Nephron (organoid): ENCODE measurements around the gene UROC1.

ENCODE experiments used
- H3K27ac Mint-ChIP-seq, 3 experiments: 2 replicates each; pipeline ENCODE4 v1.8.0; 2020; ENCODE audit warnings: mixed read lengths in 3 of 3, mild to moderate bottlenecking in 2 of 3, moderate library complexity in 1 of 3
- H3K27me3 Mint-ChIP-seq: 2 replicates; pipeline ENCODE4 v1.8.0; 2021; ENCODE audit warnings: low read depth, mild to moderate bottlenecking, moderate library complexity, mixed read lengths
- H3K36me3 Mint-ChIP-seq: 2 replicates; pipeline ENCODE4 v1.8.0; 2020; ENCODE audit warnings: low read depth, mixed read lengths
- H3K4me1 Mint-ChIP-seq: 2 replicates; pipeline ENCODE4 v1.8.0; 2020; ENCODE audit warnings: mixed read lengths
- H3K4me3 Mint-ChIP-seq, 3 experiments: 2 replicates each; pipeline ENCODE4 v1.8.0; 2020; ENCODE audit warnings: mild to moderate bottlenecking in 3 of 3, mixed read lengths in 3 of 3, moderate library complexity in 2 of 3
- H3K9me3 Mint-ChIP-seq: 2 replicates; pipeline ENCODE4 v1.8.0; 2020; ENCODE audit warnings: mixed read lengths
- CTCF ChIP-seq, 3 experiments: fragments of 200-600 bp; sonication (generic); IDR thresholded peaks; one replicate each; pipeline ENCODE4 v1.5.0; 2021; ENCODE audit warnings: antibody characterized with exemption in 3 of 3; ENCODE audit not compliant: unreplicated experiment in 3 of 3

The UROC1 gene

GRCh38 chr3:126529585-126530170 is 12.1 kb upstream of the UROC1 start:
- no peak overlapping the region for H3K27ac Mint-ChIP-seq
- H3K4me1 Mint-ChIP-seq = no peaks in the 10 kb centered on the region
- no peak overlapping the region for H3K4me3 Mint-ChIP-seq

GRCh38 chr3:126528800-126529541 is 11.4 kb upstream of the UROC1 start:
- no peak overlapping the region for H3K4me3 Mint-ChIP-seq

More at GRCh38 chr3:126529585-126530170, 12.1 kb upstream of the UROC1 start:
- Mint-ChIP-seq H3K36me3 (no peaks in the 10 kb centered on the region), H3K27me3 (peaks cover 47% of the 10 kb centered on the region), H3K9me3 (no peaks in the 10 kb centered on the region)
- TF ChIP-seq CTCF (IDR thresholded peaks at IDR 0.05; ENCODE audit: unreplicated experiment in 3 of 3) = no peak

GRCh38 chr3:126528419-126528799 is 10.8 kb upstream of the UROC1 start:
- Mint-ChIP-seq H3K4me3 (no peak overlapping the region), H3K9me3 (no peaks in the 10 kb centered on the region), H3K27ac (peak overlapping the region in 2 of 3 experiments; percentile 55 to 57), H3K36me3 (no peaks in the 10 kb centered on the region), H3K27me3 (peaks cover 42% of the 10 kb centered on the region), H3K4me1 (no peaks in the 10 kb centered on the region)
- no peak for TF ChIP-seq CTCF (IDR thresholded peaks at IDR 0.05; ENCODE audit: unreplicated experiment in 3 of 3)

More at GRCh38 chr3:126528800-126529541, 11.4 kb upstream of the UROC1 start:
- Mint-ChIP-seq H3K36me3 (no peaks in the 10 kb centered on the region), H3K27ac (peak overlapping the region; percentile 41 to 57 (median 55)), H3K9me3 (no peaks in the 10 kb centered on the region), H3K4me1 (no peaks in the 10 kb centered on the region), H3K27me3 (peaks cover 44% of the 10 kb centered on the region)
- TF ChIP-seq CTCF (IDR thresholded peaks at IDR 0.05; ENCODE audit: unreplicated experiment in 3 of 3) = peak in 1 of 3 experiments; percentile 20

- no peaks in the 10 kb centered on the region for H3K4me1 Mint-ChIP-seq
- no peaks in the 10 kb centered on the region for H3K9me3 Mint-ChIP-seq
- H3K36me3 Mint-ChIP-seq = no peaks in the 10 kb centered on the region
- H3K27ac Mint-ChIP-seq = peak overlapping the region in 2 of 3 experiments; percentile 55 to 57
- peaks cover 45% of the 10 kb centered on the region for H3K27me3 Mint-ChIP-seq
- no peak for TF ChIP-seq CTCF (IDR thresholded peaks at IDR 0.05; ENCODE audit: unreplicated experiment in 3 of 3)
- no peak overlapping the region for H3K4me3 Mint-ChIP-seq
These were observed 10.1 kb upstream of the UROC1 start for GRCh38 chr3:126527455-126528211.

GRCh38 chr3:126527006-126527405 is 9.4 kb upstream of the UROC1 start:
- Mint-ChIP-seq H3K27me3 (peaks cover 45% of the 10 kb centered on the region), H3K9me3 (no peaks in the 10 kb centered on the region), H3K27ac (no peak overlapping the region), H3K4me3 (no peak overlapping the region), H3K4me1 (no peaks in the 10 kb centered on the region), H3K36me3 (no peaks in the 10 kb centered on the region)
- TF ChIP-seq CTCF (IDR thresholded peaks at IDR 0.05; ENCODE audit: unreplicated experiment in 3 of 3) = no peak
